HepG2 (cell line): ENCODE data around the gene MYL12B. TPM values are rescaled to one million over a fixed set of nuclear protein-coding genes. Genes with fewer than 3 reads are reported as not detected.
A peak's percentile ranks its signal among the peaks of the same experiment; 100 is the strongest.

Experiments used
- AHR ChIP-seq: IDR thresholded peaks from 2 replicates; pipeline ENCODE4 v1.6.1; 2018; ENCODE audit warnings: missing genetic modification reagents, missing compliant biosample characterization
- FOXA1 ChIP-seq, 2 experiments: fragments of 450-650 bp in 1 of 2; sonication (generic) in 1 of 2; formaldehyde crosslinking in 1 of 2; IDR thresholded peaks; 2 replicates each; pipeline versions ENCODE4 v1.4.0 to v1.6.1; 2016 to 2020; ENCODE audit warnings: missing genetic modification reagents in 1 of 2
- SMC3 ChIP-seq: IDR thresholded peaks from 2 replicates; pipeline ENCODE4 v1.6.1; 2011; ENCODE audit warnings: low read length, improper control_type of control experiment
- TARDBP ChIP-seq: sonication (generic); formaldehyde crosslinking; IDR thresholded peaks from 2 replicates; pipeline ENCODE4 v1.8.0; 2022; ENCODE audit warnings: mild to moderate bottlenecking, missing genetic modification reagents
- ZC3H13 ChIP-seq: sonication (generic); formaldehyde crosslinking; IDR thresholded peaks from 2 replicates; pipeline ENCODE4 v1.8.1; 2023; ENCODE audit warnings: mild to moderate bottlenecking, missing genetic modification reagents, moderate library complexity
- polyA plus RNA-seq, 8 experiments: library from polyadenylated mRNA; depleted of rRNA in 3 of 8; stranded (reverse) in 7 of 8; unstranded in 1 of 8; fragments of >200 nt; fragmentation: Illumina TruSeq in 4 of 8; extraction: Trizol in 4 of 8; gene quantifications; 2 replicates each; pipeline versions ENCODE4 v1.2.1 to v1.2.3, GENCODE V29; 2011 to 2016; ENCODE audit warnings: low read depth in 4 of 8, missing spikeins in 1 of 8, mixed read lengths in 1 of 8; ENCODE audit not compliant: insufficient read depth in 1 of 8
- total RNA-seq, 5 experiments: library from RNA; depleted of rRNA; stranded (reverse); fragments of >200 nt; fragmentation: Illumina TruSeq; extraction: Trizol; gene quantifications; 2 replicates each; pipeline ENCODE4 v1.2.3, GENCODE V29; 2016; ENCODE audit warnings: low read depth in 1 of 5
- TF ChIP-seq, protein P1 (sequence below): sonication (generic); formaldehyde crosslinking; IDR thresholded peaks from 2 replicates; pipeline ENCODE4 v1.4.0; 2020; ENCODE audit warnings: missing genetic modification reagents
- TF ChIP-seq, protein P2 (sequence below): sonication (generic); formaldehyde crosslinking; IDR thresholded peaks from 2 replicates; pipeline ENCODE4; 2020; ENCODE audit warnings: missing genetic modification reagents, mild to moderate bottlenecking, borderline replicate concordance

The MYL12B gene
- total and polyA plus RNA-seq, 2 of the 13 experiments (the other 11 are each of a cell fraction or from before 2014, with no cell fraction given): 265 to 340 TPM

DNA sequence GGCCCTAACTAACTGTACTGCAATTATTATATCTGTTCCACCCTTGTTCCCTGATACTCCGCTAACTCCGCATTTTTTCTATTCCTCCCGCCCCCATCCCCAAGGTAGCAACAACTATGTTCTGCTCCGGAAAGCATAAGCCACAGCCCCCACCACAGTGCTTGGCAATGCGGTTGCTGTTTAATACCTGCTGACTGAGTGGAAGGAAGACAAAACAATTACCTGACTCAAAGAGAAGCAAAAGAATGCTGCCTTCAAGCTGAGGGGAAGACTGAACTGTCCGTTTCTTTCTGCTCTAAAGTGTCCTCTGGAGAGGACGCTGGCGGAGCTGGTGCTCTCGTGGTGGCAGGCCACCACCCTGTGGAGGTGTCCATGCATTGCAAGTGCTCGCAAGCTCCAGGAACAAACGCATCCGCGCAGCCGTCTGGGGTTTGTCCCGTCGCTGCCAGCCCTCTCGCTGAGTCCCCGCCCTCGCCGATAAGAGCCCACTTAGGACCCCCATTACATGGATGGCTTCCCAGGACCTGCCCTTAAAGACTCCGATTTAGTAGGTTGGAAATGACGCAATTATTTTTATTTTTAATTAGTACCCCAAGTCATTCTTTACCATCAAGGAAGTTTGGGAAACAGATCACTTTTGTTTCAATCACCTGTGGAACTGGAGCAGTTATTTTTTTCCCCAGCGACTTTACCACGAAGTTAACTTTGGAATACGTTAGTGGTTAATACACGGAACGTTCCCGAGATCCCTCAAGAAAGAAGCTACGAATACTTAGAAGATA lies 15.9 kb upstream of the MYL12B start (continued):
- TF ChIP-seq, protein P1, sequence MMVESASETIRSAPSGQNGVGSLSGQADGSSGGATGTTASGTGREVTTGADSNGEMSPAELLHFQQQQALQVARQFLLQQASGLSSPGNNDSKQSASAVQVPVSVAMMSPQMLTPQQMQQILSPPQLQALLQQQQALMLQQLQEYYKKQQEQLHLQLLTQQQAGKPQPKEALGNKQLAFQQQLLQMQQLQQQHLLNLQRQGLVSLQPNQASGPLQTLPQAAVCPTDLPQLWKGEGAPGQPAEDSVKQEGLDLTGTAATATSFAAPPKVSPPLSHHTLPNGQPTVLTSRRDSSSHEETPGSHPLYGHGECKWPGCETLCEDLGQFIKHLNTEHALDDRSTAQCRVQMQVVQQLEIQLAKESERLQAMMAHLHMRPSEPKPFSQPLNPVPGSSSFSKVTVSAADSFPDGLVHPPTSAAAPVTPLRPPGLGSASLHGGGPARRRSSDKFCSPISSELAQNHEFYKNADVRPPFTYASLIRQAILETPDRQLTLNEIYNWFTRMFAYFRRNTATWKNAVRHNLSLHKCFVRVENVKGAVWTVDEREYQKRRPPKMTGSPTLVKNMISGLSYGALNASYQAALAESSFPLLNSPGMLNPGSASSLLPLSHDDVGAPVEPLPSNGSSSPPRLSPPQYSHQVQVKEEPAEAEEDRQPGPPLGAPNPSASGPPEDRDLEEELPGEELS (CRISPR knock-in tag): peak; percentile 34; the same call in 1 of the 2 replicates
- TF ChIP-seq, protein P2, sequence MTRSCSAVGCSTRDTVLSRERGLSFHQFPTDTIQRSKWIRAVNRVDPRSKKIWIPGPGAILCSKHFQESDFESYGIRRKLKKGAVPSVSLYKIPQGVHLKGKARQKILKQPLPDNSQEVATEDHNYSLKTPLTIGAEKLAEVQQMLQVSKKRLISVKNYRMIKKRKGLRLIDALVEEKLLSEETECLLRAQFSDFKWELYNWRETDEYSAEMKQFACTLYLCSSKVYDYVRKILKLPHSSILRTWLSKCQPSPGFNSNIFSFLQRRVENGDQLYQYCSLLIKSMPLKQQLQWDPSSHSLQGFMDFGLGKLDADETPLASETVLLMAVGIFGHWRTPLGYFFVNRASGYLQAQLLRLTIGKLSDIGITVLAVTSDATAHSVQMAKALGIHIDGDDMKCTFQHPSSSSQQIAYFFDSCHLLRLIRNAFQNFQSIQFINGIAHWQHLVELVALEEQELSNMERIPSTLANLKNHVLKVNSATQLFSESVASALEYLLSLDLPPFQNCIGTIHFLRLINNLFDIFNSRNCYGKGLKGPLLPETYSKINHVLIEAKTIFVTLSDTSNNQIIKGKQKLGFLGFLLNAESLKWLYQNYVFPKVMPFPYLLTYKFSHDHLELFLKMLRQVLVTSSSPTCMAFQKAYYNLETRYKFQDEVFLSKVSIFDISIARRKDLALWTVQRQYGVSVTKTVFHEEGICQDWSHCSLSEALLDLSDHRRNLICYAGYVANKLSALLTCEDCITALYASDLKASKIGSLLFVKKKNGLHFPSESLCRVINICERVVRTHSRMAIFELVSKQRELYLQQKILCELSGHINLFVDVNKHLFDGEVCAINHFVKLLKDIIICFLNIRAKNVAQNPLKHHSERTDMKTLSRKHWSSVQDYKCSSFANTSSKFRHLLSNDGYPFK (CRISPR knock-in tag): no peak
- TF ChIP-seq ZC3H13: peak; percentile 89
- TF ChIP-seq SMC3: peak; percentile 93
- 0 out of 2 replicates have a peak, but pooled peaks have one; percentile 56 for TF ChIP-seq AHR (CRISPR knock-in tag)
- TF ChIP-seq TARDBP (CRISPR knock-in tag): peak; percentile 52; the same call in 1 of the 2 replicates
- TF ChIP-seq FOXA1 (IDR thresholded peaks at IDR 0.05): no peak
- 0 out of 2 replicates have a peak, but pooled peaks have one; percentile 28 for TF ChIP-seq FOXA1 (CRISPR knock-in tag; IDR thresholded peaks at IDR 0.05)
